Measurements from ENCODE around the gene TMEM163. TPM values are rescaled to one million over a fixed set of nuclear protein-coding genes. Genes with fewer than 3 reads are reported as not detected.
A peak's percentile ranks its signal among the peaks of the same experiment; 100 is the strongest.

TMEM163 gene
- total RNA-seq, 1 experiment from 2014 or later, result 4.1 TPM

- BruUV-seq (replicated peaks), result no TSS peak
- intact Hi-C loops (cut with micrococcal nuclease; ENCODE audit: unreplicated experiment), result no loop called here
- H3K4me1 Mint-ChIP-seq (ENCODE audit: low read depth, unreplicated experiment), result no peaks in the 10 kb centered on the region
- no peaks in the 10 kb centered on the region for H3K27me3 ChIP-seq (replicated peaks; ENCODE audit: control insufficient read depth, insufficient read depth, low read length)
- ChIA-PET POLR2A (no interaction called here), CTCF (interaction anchor here (0.5 kb wide), 1 partner anchor 458 kb away, joined by 3 read pairs; no protein-coding TSS in a partner anchor)
- DNase-seq, result peak in 1 of 2 experiments; percentile 20
- H3K36me3 ChIP-seq (ENCODE audit: control insufficient read depth, insufficient read depth, low read length), result no peaks in the 10 kb centered on the region
- no peaks in the 10 kb centered on the region for H3K9me3 ChIP-seq
- TF ChIP-seq CTCF (IDR thresholded peaks at IDR 0.05; ENCODE audit: insufficient read depth in 1 of 2, low read depth in 1 of 2, low read length in 1 of 2, severe bottlenecking in 1 of 2, unreplicated experiment in 1 of 2), result no peak
- peaks cover 4% of the 10 kb centered on the region for H3K36me3 Mint-ChIP-seq (ENCODE audit: insufficient read depth, unreplicated experiment)
- no peak overlapping the region for H3K4me3 Mint-ChIP-seq (ENCODE audit: unreplicated experiment)
- H3K27ac Mint-ChIP-seq (ENCODE audit: unreplicated experiment), result no peak overlapping the region
- no peak overlapping the region for H3K4me3 ChIP-seq (ENCODE audit: low read depth, low read length)
- H3K9me3 Mint-ChIP-seq (ENCODE audit: unreplicated experiment), result no peaks in the 10 kb centered on the region
- H3K4me1 ChIP-seq, result no peaks in the 10 kb centered on the region
- no peaks in the 10 kb centered on the region for H3K27me3 Mint-ChIP-seq (ENCODE audit: insufficient read depth, unreplicated experiment)
Observed at GRCh38 chr2:134458950-134459349, 259.9 kb downstream of the TMEM163 start.

- Histone ChIP-seq H3K27me3 (replicated peaks; ENCODE audit: control insufficient read depth, insufficient read depth, low read length) (no peaks in the 10 kb centered on the region), H3K9me3 (no peaks in the 10 kb centered on the region), H3K36me3 (ENCODE audit: control insufficient read depth, insufficient read depth, low read length) (no peaks in the 10 kb centered on the region), H3K4me1 (no peaks in the 10 kb centered on the region; the same call in 1 of the 2 replicates), H3K4me3 (ENCODE audit: low read depth, low read length) (no peak overlapping the region)
- no TSS peak for BruUV-seq (replicated peaks)
- H3K36me3 Mint-ChIP-seq (ENCODE audit: insufficient read depth, unreplicated experiment), result peaks cover 4% of the 10 kb centered on the region
- no peaks in the 10 kb centered on the region for H3K27me3 Mint-ChIP-seq (ENCODE audit: insufficient read depth, unreplicated experiment)
- no peaks in the 10 kb centered on the region for H3K9me3 Mint-ChIP-seq (ENCODE audit: unreplicated experiment)
- H3K4me1 Mint-ChIP-seq (ENCODE audit: low read depth, unreplicated experiment), result no peaks in the 10 kb centered on the region
- no peak for TF ChIP-seq CTCF (IDR thresholded peaks at IDR 0.05; ENCODE audit: insufficient read depth in 1 of 2, low read depth in 1 of 2, low read length in 1 of 2, severe bottlenecking in 1 of 2, unreplicated experiment in 1 of 2)
- POLR2A ChIA-PET, result no interaction called here
- CTCF ChIA-PET, result no interaction called here
- DNase-seq, result no peak
- intact Hi-C loops (cut with micrococcal nuclease; ENCODE audit: unreplicated experiment), result no loop called here
- H3K27ac Mint-ChIP-seq (ENCODE audit: unreplicated experiment), result no peak overlapping the region
- H3K4me3 Mint-ChIP-seq (ENCODE audit: unreplicated experiment), result no peak overlapping the region
Observed at GRCh38 chr2:134458473-134458853, 260.3 kb downstream of the TMEM163 start.

GRCh38 chr2:134457765-134458472 is 260.9 kb downstream of the TMEM163 start:
- Mint-ChIP-seq H3K4me3 (ENCODE audit: unreplicated experiment) (no peak overlapping the region), H3K4me1 (ENCODE audit: low read depth, unreplicated experiment) (no peaks in the 10 kb centered on the region), H3K36me3 (ENCODE audit: insufficient read depth, unreplicated experiment) (peaks cover 4% of the 10 kb centered on the region), H3K27ac (ENCODE audit: unreplicated experiment) (no peak overlapping the region), H3K27me3 (ENCODE audit: insufficient read depth, unreplicated experiment) (no peaks in the 10 kb centered on the region), H3K9me3 (ENCODE audit: unreplicated experiment) (no peaks in the 10 kb centered on the region)
- Histone ChIP-seq H3K4me1 (peaks cover 3% of the 10 kb centered on the region; the same call in 1 of the 2 replicates), H3K36me3 (ENCODE audit: control insufficient read depth, insufficient read depth, low read length) (no peaks in the 10 kb centered on the region), H3K9me3 (no peaks in the 10 kb centered on the region), H3K4me3 (ENCODE audit: low read depth, low read length) (no peak overlapping the region), H3K27me3 (replicated peaks; ENCODE audit: control insufficient read depth, insufficient read depth, low read length) (no peaks in the 10 kb centered on the region)
- peak in 1 of 2 experiments; percentile 26 for DNase-seq
- intact Hi-C loops (cut with micrococcal nuclease; ENCODE audit: unreplicated experiment), result no loop called here
- no TSS peak for BruUV-seq (replicated peaks)
- ChIA-PET CTCF (no interaction called here), POLR2A (no interaction called here)
- TF ChIP-seq CTCF (IDR thresholded peaks at IDR 0.05; ENCODE audit: insufficient read depth in 1 of 2, low read depth in 1 of 2, low read length in 1 of 2, severe bottlenecking in 1 of 2, unreplicated experiment in 1 of 2), result no peak

Measured in Caco-2 (cell line).